T follicular helper cell (primary cell): ENCODE measurements around the gene CPT1C.
"Not testable (repeated sequence)": the region's sequence is repeated elsewhere in the genome, so short reads cannot be mapped to it uniquely, and the experiment has no call there.

Experiments
- DNase-seq: peaks from one replicate; pipeline ENCODE4 v3.0.0-alpha.2; 2020; ENCODE audit warnings: low read depth

Gene CPT1C

GRCh38 chr19:49704888-49705642 is 14.1 kb downstream of the CPT1C start:
- DNase-seq: no peak

- DNase-seq: no peak
These were observed 15.0 kb downstream of the CPT1C start for GRCh38 chr19:49705919-49706318.

GRCh38 chr19:49710372-49710951 is 19.5 kb downstream of the CPT1C start:
- DNase-seq: no peak

GRCh38 chr19:49712397-49712859 is 21.5 kb downstream of the CPT1C start:
- DNase-seq: no peak

GRCh38 chr19:49713236-49713845 is 22.4 kb downstream of the CPT1C start:
- DNase-seq: no peak

GRCh38 chr19:49716154-49716553 is 25.2 kb downstream of the CPT1C start:
- no peak for DNase-seq

- DNase-seq: no peak
These were observed 27.6 kb downstream of the CPT1C start for GRCh38 chr19:49718511-49718910.

- no peak for DNase-seq
These were observed 28.1 kb downstream of the CPT1C start for GRCh38 chr19:49718991-49719390.

GRCh38 chr19:49719420-49719819 is 28.5 kb downstream of the CPT1C start:
- DNase-seq: not testable (repeated sequence)

- DNase-seq: no peak
These were observed 36.5 kb downstream of the CPT1C start for GRCh38 chr19:49727217-49728030.

- no peak for DNase-seq
These were observed 39.2 kb downstream of the CPT1C start for GRCh38 chr19:49730166-49730565.

- no peak for DNase-seq
These were observed 47.4 kb downstream of the CPT1C start for GRCh38 chr19:49738268-49738667.

- DNase-seq: no peak
These were observed 48.2 kb downstream of the CPT1C start for GRCh38 chr19:49739098-49739497.

GRCh38 chr19:49739933-49740332 is 49.0 kb downstream of the CPT1C start:
- DNase-seq: no peak

- DNase-seq: no peak
These were observed 50.4 kb downstream of the CPT1C start for GRCh38 chr19:49741210-49741844.

GRCh38 chr19:49744946-49745381 is 54.0 kb downstream of the CPT1C start:
- no peak for DNase-seq

GRCh38 chr19:49746206-49746958 is 55.5 kb downstream of the CPT1C start:
- peak; percentile 52 for DNase-seq

GRCh38 chr19:49749055-49749716 is 58.3 kb downstream of the CPT1C start:
- DNase-seq: no peak

GRCh38 chr19:49749771-49750170 is 58.9 kb downstream of the CPT1C start:
- DNase-seq: no peak

GRCh38 chr19:49752701-49753100 is 61.8 kb downstream of the CPT1C start:
- no peak for DNase-seq
